Measurements from ENCODE around the gene GPSM1.
"Not testable (repeated sequence)": the region's sequence is repeated elsewhere in the genome, so short reads cannot be mapped to it uniquely, and the experiment has no call there.

Gene GPSM1

GRCh38 chr9:136347472-136348256, 20.3 kb downstream of the GPSM1 start:
- DNase-seq: no peak

- DNase-seq: no peak
These were observed 21.4 kb downstream of the GPSM1 start for GRCh38 chr9:136348691-136349090.

- DNase-seq: no peak
These were observed 22.2 kb downstream of the GPSM1 start for GRCh38 chr9:136349546-136349945.

GRCh38 chr9:136351252-136351800, 24.0 kb downstream of the GPSM1 start:
- DNase-seq: no peak

- DNase-seq: not testable (repeated sequence)
These were observed 24.5 kb downstream of the GPSM1 start for GRCh38 chr9:136351868-136352267.

- DNase-seq: no peak
These were observed 25.3 kb downstream of the GPSM1 start for GRCh38 chr9:136352682-136353081.

- DNase-seq: no peak
These were observed 25.7 kb downstream of the GPSM1 start for GRCh38 chr9:136353088-136353487.

GRCh38 chr9:136353757-136354488, 26.6 kb downstream of the GPSM1 start:
- no peak for DNase-seq

- DNase-seq: no peak
These were observed 27.3 kb downstream of the GPSM1 start for GRCh38 chr9:136354592-136355085.

GRCh38 chr9:136355616-136356557, 28.5 kb downstream of the GPSM1 start:
- no peak for DNase-seq

- no peak for DNase-seq
These were observed 29.9 kb downstream of the GPSM1 start for GRCh38 chr9:136357202-136357725.

- no peak for DNase-seq
These were observed 30.7 kb downstream of the GPSM1 start for GRCh38 chr9:136358016-136358415.

- no peak for DNase-seq
These were observed 31.5 kb downstream of the GPSM1 start for GRCh38 chr9:136358888-136359287.

- DNase-seq: no peak
These were observed 32.7 kb downstream of the GPSM1 start for GRCh38 chr9:136359774-136360718.

GRCh38 chr9:136361047-136361753, 33.9 kb downstream of the GPSM1 start:
- no peak for DNase-seq

GRCh38 chr9:136361754-136362449, 34.6 kb downstream of the GPSM1 start:
- DNase-seq: no peak

GRCh38 chr9:136362450-136362784, 35.1 kb downstream of the GPSM1 start:
- no peak for DNase-seq

GRCh38 chr9:136363106-136363948, 36.0 kb downstream of the GPSM1 start, which contains the start of gene DNLZ:
Gene DNLZ, minus strand, starts transcription at chr9:136363744. Its CDS starts 30 bp downstream, at chr9:136363714.
- peak; percentile 96 to 98 for DNase-seq
